Type B pancreatic cell (in vitro differentiated cells): Measurements from ENCODE around the gene GLIPR1L1. TPM values are rescaled to one million over a fixed set of nuclear protein-coding genes. Genes with fewer than 3 reads are reported as not detected.

Experiments used
- DNase-seq: peaks from one replicate; pipeline ENCODE4 v3.0.0; 2021; ENCODE audit warnings: mixed read lengths; ENCODE audit not compliant: unreplicated experiment; ENCODE audit errors: extremely low spot score
- H3K27ac Mint-ChIP-seq: 2 replicates; pipeline ENCODE4 v1.8.0; 2021; ENCODE audit warnings: mild to moderate bottlenecking, mixed read lengths
- H3K27me3 Mint-ChIP-seq: 2 replicates; pipeline ENCODE4 v1.8.0; 2021; ENCODE audit warnings: mixed read lengths
- H3K36me3 Mint-ChIP-seq: 2 replicates; pipeline ENCODE4 v1.8.0; 2021; ENCODE audit warnings: mixed read lengths
- H3K4me1 Mint-ChIP-seq: one replicate; pipeline ENCODE4 v1.8.0; 2021; ENCODE audit warnings: mixed read lengths; ENCODE audit not compliant: unreplicated experiment
- H3K4me3 Mint-ChIP-seq: 2 replicates; pipeline ENCODE4 v1.8.0; 2021; ENCODE audit warnings: mild to moderate bottlenecking, mixed read lengths
- H3K9me3 Mint-ChIP-seq: 2 replicates; pipeline ENCODE4 v1.8.0; 2021; ENCODE audit warnings: mixed read lengths
- CTCF ChIP-seq: fragments of 200-600 bp; sonication (generic); conservative IDR thresholded peaks from 2 replicates; pipeline ENCODE4 v1.5.0; 2021; ENCODE audit warnings: antibody characterized with exemption, mild to moderate bottlenecking
- total RNA-seq: library from RNA; stranded (reverse); gene quantifications from 2 replicates; pipeline ENCODE4 v1.2.1, GENCODE V29; 2021; ENCODE audit warnings: low replicate concordance

GLIPR1L1 gene
- total RNA-seq, 1 donor from 2014 or later = not detected

GRCh38 chr12:75350413-75350812 lies 15.9 kb downstream of the GLIPR1L1 start:
- Mint-ChIP-seq H3K9me3 (peaks cover 10% of the 10 kb centered on the region), H3K36me3 (no peaks in the 10 kb centered on the region), H3K4me1 (no peaks in the 10 kb centered on the region), H3K4me3 (no peak overlapping the region), H3K27me3 (no peaks in the 10 kb centered on the region), H3K27ac (no peak overlapping the region)
- no peak for TF ChIP-seq CTCF
- DNase-seq = no peak

- Mint-ChIP-seq H3K4me1 (no peaks in the 10 kb centered on the region), H3K9me3 (peaks cover 10% of the 10 kb centered on the region), H3K36me3 (no peaks in the 10 kb centered on the region), H3K4me3 (no peak overlapping the region), H3K27ac (no peak overlapping the region), H3K27me3 (no peaks in the 10 kb centered on the region)
- no peak for TF ChIP-seq CTCF
- DNase-seq = no peak
Measured at GRCh38 chr12:75354011-75354410, 19.5 kb downstream of the GLIPR1L1 start.

- H3K27ac Mint-ChIP-seq = no peak overlapping the region
- no peaks in the 10 kb centered on the region for H3K9me3 Mint-ChIP-seq
- no peak for DNase-seq
- H3K4me3 Mint-ChIP-seq = no peak overlapping the region
- H3K36me3 Mint-ChIP-seq = no peaks in the 10 kb centered on the region
- no peak for TF ChIP-seq CTCF
- H3K4me1 Mint-ChIP-seq = no peaks in the 10 kb centered on the region
- H3K27me3 Mint-ChIP-seq = no peaks in the 10 kb centered on the region
Measured at GRCh38 chr12:75360920-75361319, 26.4 kb downstream of the GLIPR1L1 start.

- Mint-ChIP-seq H3K4me1 (no peaks in the 10 kb centered on the region), H3K27ac (no peak overlapping the region), H3K36me3 (no peaks in the 10 kb centered on the region), H3K27me3 (no peaks in the 10 kb centered on the region), H3K9me3 (no peaks in the 10 kb centered on the region), H3K4me3 (no peak overlapping the region)
- TF ChIP-seq CTCF = no peak
- DNase-seq = no peak
Measured at GRCh38 chr12:75361408-75361807, 26.9 kb downstream of the GLIPR1L1 start.

GRCh38 chr12:75364919-75365318 lies 30.4 kb downstream of the GLIPR1L1 start:
- H3K36me3 Mint-ChIP-seq = no peaks in the 10 kb centered on the region
- no peaks in the 10 kb centered on the region for H3K9me3 Mint-ChIP-seq
- no peaks in the 10 kb centered on the region for H3K4me1 Mint-ChIP-seq
- TF ChIP-seq CTCF = no peak
- no peak for DNase-seq
- H3K27ac Mint-ChIP-seq = no peak overlapping the region
- H3K27me3 Mint-ChIP-seq = no peaks in the 10 kb centered on the region
- H3K4me3 Mint-ChIP-seq = no peak overlapping the region

- DNase-seq = no peak
- Mint-ChIP-seq H3K9me3 (no peaks in the 10 kb centered on the region), H3K27me3 (no peaks in the 10 kb centered on the region), H3K36me3 (no peaks in the 10 kb centered on the region), H3K4me1 (no peaks in the 10 kb centered on the region), H3K27ac (no peak overlapping the region), H3K4me3 (no peak overlapping the region)
- TF ChIP-seq CTCF = no peak
Measured at GRCh38 chr12:75366629-75367028, 32.2 kb downstream of the GLIPR1L1 start.
